ENCODE results near the gene SLC25A22.

The SLC25A22 gene

GRCh38 chr11:798093-798713, at the start of gene SLC25A22:
SLC25A22 (minus strand) TSS chr11:798281; CDS start chr11:795006, 3,275 bp downstream.
- DNase-seq = peak; percentile 45 to 46

DNA sequence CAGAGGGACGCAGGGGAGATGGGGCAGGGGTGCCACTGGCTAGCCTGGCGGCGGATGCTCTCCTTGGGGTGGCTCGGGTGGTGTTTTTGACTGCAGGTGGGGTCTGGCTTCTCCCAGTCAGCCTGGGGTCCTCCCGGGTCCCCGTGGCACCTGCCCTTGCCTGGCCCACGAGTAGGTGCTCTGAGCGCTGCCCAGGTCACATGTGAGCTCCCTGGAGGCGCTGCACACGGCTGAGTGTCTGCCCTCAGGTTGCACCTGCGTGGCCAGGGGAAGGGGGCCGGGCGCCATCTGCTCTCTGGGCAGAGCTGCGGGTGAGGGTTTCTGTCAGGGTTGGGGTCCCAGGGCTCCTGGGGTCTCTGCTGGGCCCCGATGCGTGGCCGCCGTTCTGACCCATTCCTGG, 49.8 kb upstream of the SLC25A22 start:
- DNase-seq = no peak

DNA sequence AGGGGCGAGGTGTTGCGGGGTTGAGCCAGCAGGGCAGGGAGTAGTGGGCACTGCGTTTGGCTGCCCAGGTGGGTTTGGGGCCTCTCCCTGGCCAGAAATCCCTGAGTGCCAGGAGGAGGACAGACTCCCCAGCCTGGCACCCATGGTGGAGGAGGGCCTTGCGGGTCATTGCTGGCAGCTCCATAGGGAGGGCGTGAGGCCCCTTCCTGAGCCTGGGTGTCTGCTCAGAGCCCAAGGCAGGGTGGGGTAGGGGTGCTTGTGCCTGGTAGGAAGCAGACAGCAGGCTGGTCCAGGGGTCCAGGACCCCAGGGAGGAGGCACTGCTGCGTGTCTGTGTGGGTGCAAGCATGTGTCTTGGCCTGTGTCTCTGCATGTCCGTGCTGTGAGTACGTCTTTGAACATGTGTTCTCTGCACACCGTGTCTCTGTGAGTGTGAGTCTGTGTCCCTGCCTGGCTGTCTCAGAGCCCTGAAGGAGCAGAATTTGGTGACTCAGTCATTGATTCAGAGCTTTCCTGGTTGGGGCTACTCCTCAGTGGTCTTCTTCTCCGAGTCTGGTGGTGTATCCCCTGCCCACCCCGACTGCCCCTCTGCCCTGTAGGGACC, 48.5 kb upstream of the SLC25A22 start:
- DNase-seq = no peak

GRCh38 chr11:845872-846495, 47.9 kb upstream of the SLC25A22 start:
- DNase-seq = no peak

DNA sequence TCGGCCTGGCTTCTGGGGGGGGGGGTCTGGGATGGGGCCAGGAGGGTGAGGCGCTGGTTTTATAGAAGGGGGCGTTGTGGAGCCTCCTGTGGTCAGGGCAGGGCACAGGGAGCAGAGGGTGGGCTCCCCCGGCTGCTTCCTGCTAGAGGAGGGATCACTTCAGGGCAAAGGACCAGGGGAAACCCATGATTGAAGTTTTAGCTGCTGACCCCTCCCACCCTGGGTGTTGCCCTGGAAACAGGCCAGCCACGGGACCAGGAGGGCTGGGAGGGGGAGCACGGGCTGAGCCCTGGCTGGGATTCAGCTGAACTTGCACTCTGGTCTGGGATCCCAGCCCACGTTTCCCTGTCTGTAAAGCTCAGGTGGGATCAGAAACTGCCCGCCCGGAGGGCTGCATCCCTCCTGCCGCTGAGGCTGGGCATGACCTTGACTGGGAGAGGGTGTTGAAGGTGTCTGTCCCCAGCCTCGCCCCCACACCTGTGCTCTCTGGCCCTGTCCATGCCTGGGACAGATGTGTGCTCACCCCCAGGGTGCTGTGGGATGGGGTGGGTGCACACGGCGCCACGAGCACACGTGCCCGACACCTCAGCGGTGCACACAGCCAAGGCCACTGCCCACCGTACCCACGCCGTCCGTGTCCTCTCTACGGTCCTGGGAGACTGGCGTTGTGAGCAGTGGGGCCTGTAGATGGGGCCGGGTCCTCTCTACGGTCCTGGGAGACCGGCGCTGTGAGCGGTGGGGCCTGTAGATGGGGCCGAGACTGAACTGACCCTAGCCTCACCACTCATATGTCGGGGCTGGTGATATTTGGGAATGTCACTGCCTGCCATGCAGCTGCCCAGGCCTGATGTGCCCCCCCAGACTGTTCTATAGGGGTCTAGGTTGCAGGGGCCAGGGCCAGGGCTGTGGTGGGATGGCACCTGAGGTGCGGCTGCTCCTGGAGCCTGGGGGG, 46.9 kb upstream of the SLC25A22 start:
- no peak for DNase-seq

GRCh38 chr11:843818-844692, 46.0 kb upstream of the SLC25A22 start:
- no peak for DNase-seq

GRCh38 chr11:843086-843734, 45.1 kb upstream of the SLC25A22 start:
- no peak for DNase-seq

GRCh38 chr11:842370-843002, 44.4 kb upstream of the SLC25A22 start, which contains the start of the genes POLR2L and TSPAN4:
POLR2L (minus strand) TSS chr11:842529; CDS start chr11:842508, 21 bp downstream.
TSPAN4 (plus strand) TSS chr11:842852; CDS start chr11:850305, 7,453 bp downstream.
- peak in 1 of 2 experiments; percentile 64 for DNase-seq

DNA sequence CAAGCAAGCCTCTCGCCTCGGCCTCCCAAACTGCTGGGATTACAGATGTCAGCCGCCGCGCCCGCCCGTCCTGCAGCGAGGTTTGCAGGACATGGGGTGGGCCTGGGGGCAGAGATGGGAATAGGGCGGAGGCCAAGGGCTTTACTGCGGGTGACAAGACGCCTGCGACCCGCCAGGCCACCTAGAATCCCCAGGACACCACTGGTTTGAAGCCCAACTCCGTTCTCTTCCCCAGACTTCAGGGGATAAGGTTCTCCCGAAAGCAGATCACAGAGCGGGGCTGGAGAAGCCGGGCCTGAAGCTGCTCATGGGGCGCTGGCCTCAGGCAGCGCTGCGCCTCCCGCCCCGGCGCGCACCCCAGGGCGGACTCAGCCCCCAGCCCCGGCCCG, 43.9 kb upstream of the SLC25A22 start:
- DNase-seq = no peak

GRCh38 chr11:839875-840617, 42.0 kb upstream of the SLC25A22 start:
- no peak for DNase-seq

DNA sequence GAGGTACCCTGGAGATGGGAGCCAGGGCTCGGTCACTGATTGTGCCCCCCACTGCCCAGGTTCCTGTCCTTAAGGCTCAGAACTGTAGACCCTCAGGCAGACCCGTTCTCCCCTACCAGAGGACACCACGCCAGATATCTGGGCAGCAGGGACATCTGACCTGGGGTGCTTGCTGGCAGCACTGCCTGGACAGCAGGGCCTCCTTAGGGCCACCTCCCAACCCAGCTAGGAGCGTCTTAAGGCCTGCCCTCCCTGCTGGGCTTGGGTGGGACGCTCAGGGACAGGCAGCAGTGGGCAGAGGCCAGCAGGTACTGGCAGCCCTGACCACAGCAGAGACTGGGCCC, 41.2 kb upstream of the SLC25A22 start:
- no peak for DNase-seq

GRCh38 chr11:838441-839279, 40.6 kb upstream of the SLC25A22 start:
- no peak for DNase-seq

GRCh38 chr11:837990-838307, 39.9 kb upstream of the SLC25A22 start:
- DNase-seq = no peak

DNA sequence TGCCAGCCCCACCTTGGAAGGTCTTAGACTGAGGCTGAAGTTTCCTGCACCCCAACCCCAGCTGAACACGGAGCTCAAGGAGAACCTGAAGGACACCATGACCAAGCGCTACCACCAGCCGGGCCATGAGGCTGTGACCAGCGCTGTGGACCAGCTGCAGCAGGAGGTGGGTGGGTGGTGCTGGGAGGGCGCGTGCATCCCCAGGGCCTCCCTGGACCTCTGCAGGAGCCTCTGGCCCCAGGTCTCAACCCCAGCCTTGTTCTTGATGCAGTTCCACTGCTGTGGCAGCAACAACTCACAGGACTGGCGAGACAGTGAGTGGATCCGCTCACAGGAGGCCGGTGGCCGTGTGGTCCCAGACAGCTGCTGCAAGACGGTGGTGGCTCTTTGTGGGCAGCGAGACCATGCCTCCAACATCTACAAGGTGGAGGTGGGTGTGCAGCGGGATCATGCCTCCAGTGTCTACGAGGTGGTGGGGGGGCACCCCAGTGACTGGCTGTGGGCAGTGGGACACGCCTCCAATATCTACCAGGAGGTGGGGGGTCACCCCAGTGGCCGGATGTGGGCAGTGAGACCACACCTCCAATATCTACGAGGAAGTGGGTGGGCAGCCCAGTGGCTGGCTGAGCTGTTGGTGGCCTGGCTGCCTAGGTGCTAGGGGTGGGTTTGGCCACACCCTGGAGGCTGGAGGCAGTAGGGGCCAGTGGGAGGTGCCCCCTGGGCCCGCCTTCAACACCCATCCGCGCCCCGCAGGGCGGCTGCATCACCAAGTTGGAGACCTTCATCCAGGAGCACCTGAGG, 39.3 kb upstream of the SLC25A22 start:
- DNase-seq = no peak

- DNase-seq = no peak
These were observed 38.6 kb upstream of the SLC25A22 start for GRCh38 chr11:836700-837099.

GRCh38 chr11:836274-836673, 38.2 kb upstream of the SLC25A22 start:
- DNase-seq = no peak

DNA sequence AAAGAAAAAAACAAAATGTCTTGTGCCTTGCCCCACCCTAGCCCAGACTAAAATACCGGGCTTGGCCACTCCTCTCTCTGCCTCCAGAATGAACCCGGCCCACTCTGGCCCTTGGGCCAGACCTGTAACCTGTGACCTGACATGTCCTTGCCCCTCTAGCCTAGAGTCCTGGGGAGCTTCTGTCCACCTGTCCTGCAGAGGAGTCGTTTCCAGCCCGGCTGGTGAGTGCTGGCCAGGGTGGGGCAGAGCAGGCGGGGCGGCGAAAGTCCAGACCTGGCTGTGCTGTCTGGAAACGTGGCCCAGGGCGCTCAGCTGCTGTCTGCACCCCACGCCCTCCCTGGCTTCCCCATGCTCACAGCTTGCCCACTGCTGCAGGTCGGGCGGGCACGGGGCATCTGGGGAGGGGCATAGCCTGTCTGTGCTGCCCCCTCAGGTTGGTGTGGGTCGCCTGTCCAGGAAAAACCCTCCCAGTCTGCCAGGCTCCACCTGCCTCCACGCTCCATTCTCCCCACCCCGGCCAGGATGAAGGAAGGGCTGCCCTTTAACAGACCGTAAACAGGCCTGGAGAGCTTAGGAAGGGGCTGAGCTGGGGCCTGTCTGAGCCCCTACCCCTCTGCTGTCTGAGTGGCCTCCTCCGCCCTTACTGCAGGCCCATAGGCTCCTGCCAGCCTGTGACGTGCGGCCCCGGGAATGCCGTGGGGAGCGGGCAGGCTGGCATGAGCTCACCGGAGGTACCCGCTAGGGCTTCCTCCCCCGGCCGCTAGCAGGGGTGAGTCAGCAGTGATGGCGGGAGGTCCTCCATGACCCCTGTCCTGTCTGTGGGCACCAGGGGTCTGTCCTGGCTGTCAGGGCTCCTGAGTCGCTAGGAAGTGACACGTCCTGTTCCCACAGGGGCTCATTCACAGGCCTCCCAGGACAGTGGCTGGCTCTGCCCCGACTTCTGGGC, 36.6 kb upstream of the SLC25A22 start:
- DNase-seq = peak in 1 of 2 experiments; percentile 30

All from SHP77 (cell line).